Raji (cell line): Measurements from ENCODE around the gene COL28A1.

Experiments
- POLR2A ChIP-seq: IDR thresholded peaks from 2 replicates; pipeline ENCODE4 v1.6.1; 2011; ENCODE audit warnings: low read depth, low read length, control low read depth; ENCODE audit not compliant: insufficient read depth

Gene COL28A1

DNA sequence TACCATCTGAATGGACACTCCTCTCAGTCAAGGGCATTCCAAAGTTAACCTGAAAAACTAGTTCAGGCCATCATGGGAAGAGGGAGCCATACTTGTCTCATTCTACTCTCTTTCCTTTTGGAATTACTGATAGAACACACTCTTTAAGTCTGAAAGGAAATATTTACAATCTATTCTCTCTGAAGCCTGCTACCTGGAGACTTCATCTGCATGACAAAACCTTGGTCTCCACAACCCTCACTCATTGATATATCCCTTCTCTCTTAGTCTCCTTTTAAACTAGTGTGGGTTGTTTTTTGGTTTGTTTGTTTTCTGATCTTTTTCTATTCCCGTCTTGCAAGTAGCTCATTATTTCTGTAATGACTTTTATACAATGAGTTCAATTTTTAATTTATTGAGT, 183.8 kb downstream of the COL28A1 start:
- no peak for TF ChIP-seq POLR2A

DNA sequence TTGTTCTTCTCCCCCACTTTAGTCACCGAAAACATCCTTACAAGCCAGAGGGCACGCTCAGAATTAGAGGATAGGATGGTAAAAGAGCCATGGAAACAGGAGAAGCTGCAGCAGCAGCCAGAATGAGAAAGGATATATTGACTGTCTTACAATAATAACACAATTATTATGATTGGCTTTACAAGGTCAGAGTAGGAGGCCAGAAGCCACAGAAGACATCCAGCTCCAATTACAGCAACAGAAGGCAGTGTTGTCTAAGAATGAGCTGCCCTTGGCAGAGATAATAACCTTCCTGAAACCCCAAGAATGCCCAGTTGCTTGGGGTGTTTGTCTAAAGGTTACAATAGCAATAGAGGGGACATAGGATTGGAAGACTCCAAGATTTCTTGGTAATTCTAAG, 184.5 kb downstream of the COL28A1 start:
- no peak for TF ChIP-seq POLR2A

GRCh38 chr7:7349156-7349555, 186.5 kb downstream of the COL28A1 start:
- TF ChIP-seq POLR2A = no peak

GRCh38 chr7:7347045-7347444, 188.6 kb downstream of the COL28A1 start:
- TF ChIP-seq POLR2A = no peak

DNA sequence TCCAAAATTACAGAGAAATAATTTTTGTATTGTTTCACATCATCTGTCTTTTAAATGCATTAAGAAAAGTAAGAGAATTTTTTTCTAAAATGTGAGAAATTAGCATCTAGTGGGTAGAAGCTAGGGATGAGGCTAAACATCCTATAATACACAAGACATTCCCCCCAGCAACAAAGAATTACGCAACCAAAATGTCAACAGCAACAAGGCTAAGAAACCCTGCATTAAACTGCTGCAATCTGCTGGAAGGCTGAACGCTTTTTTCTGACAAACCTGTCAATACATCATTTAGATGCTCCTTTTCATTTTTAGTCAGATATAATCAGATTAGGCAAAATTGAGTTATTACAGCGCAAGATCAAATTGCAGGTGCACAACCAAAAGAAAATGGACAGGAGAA, 191.1 kb downstream of the COL28A1 start:
- no peak for TF ChIP-seq POLR2A

DNA sequence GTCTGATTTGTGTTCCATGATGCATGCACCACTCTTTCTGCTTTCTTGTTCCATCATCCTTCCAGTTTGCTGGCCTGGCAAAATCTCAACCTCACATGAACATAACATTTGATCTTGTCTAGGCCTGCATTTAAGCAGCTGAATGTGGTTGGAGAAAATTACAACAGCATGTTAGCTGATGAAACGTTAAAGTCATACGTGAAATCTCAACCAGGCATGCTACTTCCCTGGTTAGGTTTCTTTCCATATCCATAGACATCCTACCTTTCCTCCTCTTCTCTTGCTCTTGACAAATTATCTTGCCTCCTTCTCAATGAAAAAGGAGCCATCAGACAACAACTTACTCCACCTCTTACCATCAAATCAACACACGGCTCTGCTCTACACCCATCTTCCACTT, 199.8 kb downstream of the COL28A1 start:
- no peak for TF ChIP-seq POLR2A

GRCh38 chr7:7335215-7335614, 200.5 kb downstream of the COL28A1 start:
- no peak for TF ChIP-seq POLR2A

- no peak for TF ChIP-seq POLR2A
Observed at GRCh38 chr7:7333610-7334009, 202.1 kb downstream of the COL28A1 start.

DNA sequence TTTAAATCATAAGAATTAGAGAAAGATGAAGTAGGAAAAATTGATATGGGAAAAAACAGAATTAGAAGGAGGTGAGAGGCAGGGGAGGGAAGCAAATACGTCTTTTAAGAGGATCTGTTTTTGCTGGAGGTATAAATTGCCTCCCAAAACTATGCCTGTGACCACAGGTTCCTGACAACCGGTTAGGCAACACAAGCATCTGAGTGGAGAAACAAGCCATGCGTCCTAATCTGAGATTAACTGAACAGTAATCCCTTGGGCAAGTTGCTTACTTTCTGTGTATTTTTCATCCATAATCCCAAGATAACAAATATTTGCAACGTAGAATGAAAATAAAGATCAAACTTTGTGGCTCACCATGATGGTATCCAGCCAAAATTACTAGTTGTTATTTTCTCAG, 204.2 kb downstream of the COL28A1 start:
- TF ChIP-seq POLR2A = no peak

DNA sequence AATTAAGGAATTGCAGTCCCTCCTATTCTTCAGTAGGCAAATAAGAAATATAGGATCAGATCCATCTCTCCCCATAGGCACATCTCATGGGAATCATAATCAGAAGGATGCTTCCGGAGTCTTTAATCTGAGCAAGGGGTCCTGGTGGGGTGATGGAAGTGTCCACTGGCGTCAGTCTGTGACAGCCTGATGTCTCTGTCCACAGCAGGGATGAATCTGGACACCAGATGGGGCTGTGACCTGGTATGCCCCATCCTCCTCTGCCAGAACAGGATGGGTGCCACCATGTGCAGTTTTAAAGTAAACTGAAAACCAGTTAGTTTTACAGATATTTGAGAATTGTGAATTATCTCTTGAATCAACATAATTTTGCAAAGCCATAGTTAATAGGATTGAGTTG, 204.7 kb downstream of the COL28A1 start:
- no peak for TF ChIP-seq POLR2A

DNA sequence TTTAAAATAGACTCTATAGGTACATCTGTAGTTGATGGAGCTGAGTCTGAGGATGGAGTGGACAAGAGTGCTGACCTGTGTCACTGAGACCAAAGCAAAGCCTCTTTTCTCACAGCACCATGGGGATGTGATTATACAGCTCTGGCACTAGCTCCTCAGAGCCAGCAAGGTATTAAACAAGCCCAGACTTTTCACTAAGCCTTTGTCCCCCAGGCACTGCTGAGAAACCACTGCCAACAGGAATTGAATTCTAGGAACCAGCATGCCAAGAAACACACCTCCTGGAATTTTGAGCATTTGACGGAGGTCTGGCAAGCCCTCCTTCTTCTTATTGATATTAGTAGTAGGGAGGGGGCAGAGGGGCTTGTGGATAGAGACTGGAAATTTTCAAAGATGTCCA, 206.3 kb downstream of the COL28A1 start:
- TF ChIP-seq POLR2A = no peak

DNA sequence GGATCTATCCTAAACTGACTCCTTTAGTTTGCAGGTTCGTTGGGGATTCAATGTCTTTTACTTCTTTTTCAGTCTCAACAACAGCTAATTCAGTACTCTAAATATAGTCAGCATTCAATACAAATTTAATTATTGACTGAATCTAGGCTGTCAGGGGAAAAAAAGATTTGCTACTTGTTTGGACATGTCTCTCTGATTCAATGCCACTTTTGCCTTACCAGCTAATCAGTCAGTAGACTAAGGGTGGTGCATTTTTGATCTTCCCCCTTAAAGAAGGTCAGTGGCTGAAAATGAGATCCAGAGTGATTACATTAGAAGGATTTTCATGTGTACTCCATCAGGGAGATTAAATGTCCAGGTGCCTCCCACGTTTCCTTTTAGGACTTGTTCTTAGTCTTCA, 208.2 kb downstream of the COL28A1 start:
- no peak for TF ChIP-seq POLR2A

- TF ChIP-seq POLR2A = no peak
Observed at GRCh38 chr7:7324698-7325097, 211.0 kb downstream of the COL28A1 start.

- no peak for TF ChIP-seq POLR2A
Observed at GRCh38 chr7:7323921-7324320, 211.8 kb downstream of the COL28A1 start.

DNA sequence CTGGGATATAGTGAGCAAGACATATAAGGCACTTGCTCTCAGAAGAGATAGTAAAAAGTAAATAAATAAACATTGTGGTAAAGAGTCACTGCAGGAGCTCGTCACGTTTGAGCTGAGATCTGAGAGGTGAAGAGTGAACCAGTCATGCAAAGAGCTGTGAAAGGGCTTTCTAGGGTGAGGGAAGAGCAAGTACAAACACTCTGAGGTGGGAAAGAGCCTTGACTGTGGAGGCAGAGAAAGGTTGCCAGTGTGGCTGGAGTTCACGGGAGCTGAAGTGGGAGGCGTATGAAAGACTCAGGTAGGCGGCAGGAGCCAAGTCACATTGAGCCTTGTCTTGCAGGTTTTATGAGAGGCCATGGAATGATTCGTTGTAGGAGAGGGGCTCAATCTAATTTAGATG, 212.3 kb downstream of the COL28A1 start:
- TF ChIP-seq POLR2A = no peak

DNA sequence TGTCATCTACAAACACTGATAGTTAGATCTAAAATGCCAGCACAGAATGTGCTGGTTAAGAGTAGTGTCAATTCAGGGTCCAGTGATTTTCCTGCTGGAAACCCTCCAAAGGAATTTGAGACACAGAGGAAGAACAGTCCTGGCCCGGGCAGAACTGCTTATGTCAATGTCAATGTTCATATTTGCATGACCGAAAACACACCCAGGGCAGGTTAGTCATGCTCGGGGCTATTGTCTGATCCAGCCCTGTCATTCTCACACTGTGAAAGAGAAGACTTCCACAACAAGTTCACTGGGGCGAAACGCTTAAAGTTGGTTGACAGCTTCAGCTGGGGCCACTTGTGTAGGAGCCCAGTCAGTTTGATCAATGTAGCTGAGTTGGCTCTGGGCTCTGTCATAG, 214.0 kb downstream of the COL28A1 start:
- no peak for TF ChIP-seq POLR2A

- no peak for TF ChIP-seq POLR2A
Observed at GRCh38 chr7:7318601-7319000, 217.1 kb downstream of the COL28A1 start.

DNA sequence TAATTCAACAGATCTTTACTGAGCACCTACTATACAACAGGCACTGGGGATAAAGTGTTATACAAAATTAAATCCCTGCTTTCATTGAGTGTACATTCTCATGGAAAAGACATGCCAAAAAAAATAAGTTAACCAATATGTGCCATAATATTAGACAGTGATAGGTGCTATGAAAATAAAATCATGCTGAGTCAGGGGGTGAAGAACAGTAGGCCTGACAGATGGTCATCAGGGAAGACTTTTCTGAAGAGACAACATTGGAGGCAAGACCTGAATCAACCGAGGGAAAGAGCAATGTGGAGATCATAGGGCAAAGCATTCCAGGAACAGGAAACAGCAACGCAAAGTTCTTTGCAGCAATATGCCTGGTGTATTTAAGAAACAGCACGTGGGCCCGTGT, 217.8 kb downstream of the COL28A1 start:
- TF ChIP-seq POLR2A = no peak

DNA sequence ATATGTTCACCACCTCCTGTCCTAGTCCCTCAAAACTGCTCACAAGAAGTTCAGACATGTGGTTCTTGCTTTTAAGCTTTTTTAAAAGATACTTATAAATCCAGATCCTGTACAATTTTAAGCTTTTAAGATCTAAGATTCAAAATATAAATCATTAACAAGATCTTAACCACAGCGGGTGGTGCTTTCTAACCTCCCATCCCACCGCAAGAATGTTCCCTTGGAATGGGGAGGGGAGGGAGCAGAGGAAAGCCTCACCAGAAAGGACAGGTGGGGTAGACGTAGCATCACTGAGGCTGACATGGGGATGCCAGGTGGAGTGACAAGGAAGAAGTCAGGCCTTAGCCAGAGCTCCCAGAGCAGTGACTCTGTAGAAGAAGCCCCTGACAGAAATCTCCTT, 219.8 kb downstream of the COL28A1 start:
- TF ChIP-seq POLR2A = no peak

DNA sequence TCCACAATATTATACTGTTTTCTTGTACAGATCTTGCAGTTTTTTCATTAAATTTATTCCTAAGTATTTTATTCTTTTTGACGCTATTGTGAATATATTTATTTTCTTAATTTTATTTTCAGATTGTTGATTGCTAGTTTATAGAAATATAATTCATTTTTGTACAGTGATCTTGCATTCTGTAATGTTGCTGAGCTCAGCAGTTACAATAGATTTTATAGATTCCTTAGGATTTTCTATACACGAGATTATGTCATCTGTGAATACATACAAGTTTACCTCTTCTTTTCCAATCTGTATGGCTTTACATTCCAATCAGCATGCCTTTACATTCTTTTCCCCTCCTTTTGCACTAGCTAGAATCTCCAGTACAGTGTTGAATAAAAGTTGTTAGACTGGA, 223.3 kb downstream of the COL28A1 start:
- TF ChIP-seq POLR2A = no peak
